Measurements from ENCODE around the gene SPEN. TPM values are rescaled to one million over a fixed set of nuclear protein-coding genes. Genes with fewer than 3 reads are reported as not detected.

SPEN gene
- total RNA-seq, 1 experiment from 2014 or later = 58.3 TPM

DNA sequence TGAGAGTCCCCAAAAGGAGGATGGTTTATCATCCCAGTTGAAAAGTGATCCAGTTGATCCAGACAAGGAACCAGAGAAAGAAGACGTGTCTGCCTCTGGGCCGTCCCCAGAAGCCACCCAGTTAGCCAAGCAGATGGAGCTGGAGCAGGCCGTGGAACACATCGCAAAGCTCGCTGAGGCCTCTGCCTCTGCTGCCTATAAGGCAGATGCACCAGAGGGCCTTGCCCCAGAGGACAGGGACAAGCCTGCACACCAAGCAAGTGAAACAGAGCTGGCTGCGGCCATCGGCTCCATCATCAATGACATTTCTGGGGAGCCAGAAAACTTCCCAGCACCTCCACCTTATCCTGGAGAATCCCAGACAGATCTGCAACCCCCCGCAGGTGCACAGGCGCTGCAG is 85.1 kb downstream of the SPEN start:
- POLR2A ChIA-PET = no interaction called here
- ATAC-seq (no peak), DNase-seq (ENCODE audit: low read depth, low spot score) (no peak)
- in situ Hi-C loops (cut with HindIII; ENCODE audit: low pct_unique_long_range_greater_than_20kb, low sequenced_read_pairs) = no loop called here
- H3K27ac ChIP-seq (ENCODE audit: low read length) = no peak overlapping the region
- no peaks in the 10 kb centered on the region; the same call in 1 of the 2 replicates for H3K4me1 ChIP-seq (ENCODE audit: control insufficient read depth, insufficient read depth, low read length)
- intact Hi-C loops (cut with micrococcal nuclease; ENCODE audit: unreplicated experiment) = no loop called here
- H3K4me3 ChIP-seq (ENCODE audit: low read depth in 2 of 2, low read length in 2 of 2) = no peak overlapping the region
- H3K9me3 ChIP-seq (ENCODE audit: control insufficient read depth, insufficient read depth, low read depth, low read length) = no peaks in the 10 kb centered on the region
- no peaks in the 10 kb centered on the region for H3K27me3 ChIP-seq (ENCODE audit: control insufficient read depth, insufficient read depth, low read length)
- CTCF ChIA-PET = interaction anchor here (0.5 kb wide), 1 partner anchor 70 kb away, joined by 5 read pairs; no protein-coding TSS in a partner anchor
- TF ChIP-seq, protein P1, sequence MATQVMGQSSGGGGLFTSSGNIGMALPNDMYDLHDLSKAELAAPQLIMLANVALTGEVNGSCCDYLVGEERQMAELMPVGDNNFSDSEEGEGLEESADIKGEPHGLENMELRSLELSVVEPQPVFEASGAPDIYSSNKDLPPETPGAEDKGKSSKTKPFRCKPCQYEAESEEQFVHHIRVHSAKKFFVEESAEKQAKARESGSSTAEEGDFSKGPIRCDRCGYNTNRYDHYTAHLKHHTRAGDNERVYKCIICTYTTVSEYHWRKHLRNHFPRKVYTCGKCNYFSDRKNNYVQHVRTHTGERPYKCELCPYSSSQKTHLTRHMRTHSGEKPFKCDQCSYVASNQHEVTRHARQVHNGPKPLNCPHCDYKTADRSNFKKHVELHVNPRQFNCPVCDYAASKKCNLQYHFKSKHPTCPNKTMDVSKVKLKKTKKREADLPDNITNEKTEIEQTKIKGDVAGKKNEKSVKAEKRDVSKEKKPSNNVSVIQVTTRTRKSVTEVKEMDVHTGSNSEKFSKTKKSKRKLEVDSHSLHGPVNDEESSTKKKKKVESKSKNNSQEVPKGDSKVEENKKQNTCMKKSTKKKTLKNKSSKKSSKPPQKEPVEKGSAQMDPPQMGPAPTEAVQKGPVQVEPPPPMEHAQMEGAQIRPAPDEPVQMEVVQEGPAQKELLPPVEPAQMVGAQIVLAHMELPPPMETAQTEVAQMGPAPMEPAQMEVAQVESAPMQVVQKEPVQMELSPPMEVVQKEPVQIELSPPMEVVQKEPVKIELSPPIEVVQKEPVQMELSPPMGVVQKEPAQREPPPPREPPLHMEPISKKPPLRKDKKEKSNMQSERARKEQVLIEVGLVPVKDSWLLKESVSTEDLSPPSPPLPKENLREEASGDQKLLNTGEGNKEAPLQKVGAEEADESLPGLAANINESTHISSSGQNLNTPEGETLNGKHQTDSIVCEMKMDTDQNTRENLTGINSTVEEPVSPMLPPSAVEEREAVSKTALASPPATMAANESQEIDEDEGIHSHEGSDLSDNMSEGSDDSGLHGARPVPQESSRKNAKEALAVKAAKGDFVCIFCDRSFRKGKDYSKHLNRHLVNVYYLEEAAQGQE (IDR thresholded peaks at IDR 0.05; ENCODE audit: insufficient read depth in 1 of 2, low read depth in 2 of 2, low read length in 1 of 2) = no peak
- no peak for TF ChIP-seq SIN3A (IDR thresholded peaks at IDR 0.05; ENCODE audit: borderline replicate concordance, insufficient read depth, low read depth, low read length)
- no peak for TF ChIP-seq TCF7L2 (IDR thresholded peaks at IDR 0.05; ENCODE audit: low read depth, low read length)
- TF ChIP-seq, protein P2, sequence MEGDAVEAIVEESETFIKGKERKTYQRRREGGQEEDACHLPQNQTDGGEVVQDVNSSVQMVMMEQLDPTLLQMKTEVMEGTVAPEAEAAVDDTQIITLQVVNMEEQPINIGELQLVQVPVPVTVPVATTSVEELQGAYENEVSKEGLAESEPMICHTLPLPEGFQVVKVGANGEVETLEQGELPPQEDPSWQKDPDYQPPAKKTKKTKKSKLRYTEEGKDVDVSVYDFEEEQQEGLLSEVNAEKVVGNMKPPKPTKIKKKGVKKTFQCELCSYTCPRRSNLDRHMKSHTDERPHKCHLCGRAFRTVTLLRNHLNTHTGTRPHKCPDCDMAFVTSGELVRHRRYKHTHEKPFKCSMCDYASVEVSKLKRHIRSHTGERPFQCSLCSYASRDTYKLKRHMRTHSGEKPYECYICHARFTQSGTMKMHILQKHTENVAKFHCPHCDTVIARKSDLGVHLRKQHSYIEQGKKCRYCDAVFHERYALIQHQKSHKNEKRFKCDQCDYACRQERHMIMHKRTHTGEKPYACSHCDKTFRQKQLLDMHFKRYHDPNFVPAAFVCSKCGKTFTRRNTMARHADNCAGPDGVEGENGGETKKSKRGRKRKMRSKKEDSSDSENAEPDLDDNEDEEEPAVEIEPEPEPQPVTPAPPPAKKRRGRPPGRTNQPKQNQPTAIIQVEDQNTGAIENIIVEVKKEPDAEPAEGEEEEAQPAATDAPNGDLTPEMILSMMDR (IDR thresholded peaks at IDR 0.05) = no peak
- no peak for TF ChIP-seq POLR2AphosphoS5 (IDR thresholded peaks at IDR 0.05; ENCODE audit: low read depth, low read length)
- BruUV-seq (replicated peaks) = TSS peak; percentile 6
- H3K36me3 ChIP-seq (ENCODE audit: control insufficient read depth, insufficient read depth, low read length) = peaks cover 34% of the 10 kb centered on the region

DNA sequence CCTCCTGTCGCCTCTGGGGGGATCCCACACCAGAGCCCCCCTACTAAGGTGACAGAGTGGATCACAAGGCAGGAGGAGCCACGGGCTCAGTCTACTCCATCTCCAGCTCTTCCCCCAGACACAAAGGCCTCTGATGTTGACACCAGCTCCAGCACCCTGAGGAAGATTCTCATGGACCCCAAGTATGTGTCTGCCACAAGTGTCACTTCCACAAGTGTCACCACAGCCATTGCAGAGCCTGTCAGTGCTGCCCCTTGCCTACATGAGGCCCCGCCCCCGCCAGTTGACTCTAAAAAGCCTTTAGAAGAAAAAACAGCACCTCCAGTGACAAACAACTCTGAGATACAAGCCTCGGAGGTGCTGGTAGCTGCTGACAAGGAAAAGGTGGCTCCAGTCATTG is 86.2 kb downstream of the SPEN start:
- DNase-seq (ENCODE audit: low read depth, low spot score) (no peak), ATAC-seq (no peak)
- H3K4me3 ChIP-seq (ENCODE audit: low read depth in 2 of 2, low read length in 2 of 2) = no peak overlapping the region
- in situ Hi-C loops (cut with HindIII; ENCODE audit: low pct_unique_long_range_greater_than_20kb, low sequenced_read_pairs) = no loop called here
- no peaks in the 10 kb centered on the region for H3K27me3 ChIP-seq (ENCODE audit: control insufficient read depth, insufficient read depth, low read length)
- CTCF ChIA-PET = no interaction called here
- POLR2A ChIA-PET = no interaction called here
- no TSS peak for BruUV-seq (replicated peaks)
- TF ChIP-seq, protein P1 (IDR thresholded peaks at IDR 0.05; ENCODE audit: insufficient read depth in 1 of 2, low read depth in 2 of 2, low read length in 1 of 2) = no peak
- H3K4me1 ChIP-seq (ENCODE audit: control insufficient read depth, insufficient read depth, low read length) = peaks cover under 1% of the 10 kb centered on the region
- intact Hi-C loops (cut with micrococcal nuclease; ENCODE audit: unreplicated experiment) = no loop called here
- H3K36me3 ChIP-seq (ENCODE audit: control insufficient read depth, insufficient read depth, low read length) = peaks cover 24% of the 10 kb centered on the region
- no peaks in the 10 kb centered on the region for H3K9me3 ChIP-seq (ENCODE audit: control insufficient read depth, insufficient read depth, low read depth, low read length)
- H3K27ac ChIP-seq (ENCODE audit: low read length) = no peak overlapping the region

Data from Panc1 (cell line).